Endothelial cell of umbilical vein (primary cell): ENCODE data around the gene RMND5B. TPM values are rescaled to one million over a fixed set of nuclear protein-coding genes. Genes with fewer than 3 reads are reported as not detected.

ENCODE experiments used
- BruUV-seq: library from RNA; stranded (reverse); fragments of 400-500 nt; replicated peaks from 2 replicates; lab custom pipeline; 2021; lab: Mats Ljungman, UMichigan
- CTCF ChIA-PET: fragments of 300-600, 350-600 bp; sonication (Branson Sonifier 250); formaldehyde crosslinking; loops from one replicate; lab custom pipeline; 2021; ENCODE audit warnings: antibody characterized with exemption, inconsistent platforms; lab: Charles Lee
- POLR2A ChIA-PET: fragments of 300-600, 350-600 bp; sonication (Branson Sonifier 250); formaldehyde crosslinking; loops from one replicate; lab custom pipeline; 2021; ENCODE audit warnings: antibody characterized with exemption, inconsistent platforms; lab: Charles Lee
- DNase-seq: peaks from one replicate; pipeline ENCODE4 v3.0.0-alpha.2; 2011; ENCODE audit warnings: low read depth, low spot score
- FAIRE-seq: peaks from 2 replicates; lab custom pipeline; 2011; peaks lifted over from hg19 to GRCh38; lab: Jason Lieb, UNC
- H2AFZ ChIP-seq: 2 replicates; pipeline ENCODE4 v1.6.0; 2012; ENCODE audit warnings: low read depth, low read length, control low read depth, inconsistent platforms
- H3K27ac ChIP-seq: 2 replicates; pipeline ENCODE4 v1.5.1; 2011; ENCODE audit warnings: low read depth, mild to moderate bottlenecking, control low read depth, low read length, moderate library complexity; ENCODE audit not compliant: insufficient read depth
- H3K27me3 ChIP-seq, 2 experiments: 2 replicates each; pipeline versions ENCODE4 v1.6.0 to v1.6.1; 2011; ENCODE audit warnings: low read length in 2 of 2, mixed read lengths in 1 of 2; ENCODE audit not compliant: control insufficient read depth in 2 of 2, insufficient read depth in 2 of 2
- H3K36me3 ChIP-seq, 2 experiments: 2 replicates in 1 of 2; 3 replicates in 1 of 2; pipeline ENCODE4 v1.5.1; 2011; ENCODE audit warnings: low read length in 2 of 2, mild to moderate bottlenecking in 1 of 2, moderate library complexity in 1 of 2; ENCODE audit not compliant: control insufficient read depth in 2 of 2, insufficient read depth in 2 of 2; ENCODE audit errors: extremely low read depth in 1 of 2
- H3K4me1 ChIP-seq: 3 replicates; pipeline ENCODE4 v1.5.1; 2011; ENCODE audit warnings: mild to moderate bottlenecking, low read length; ENCODE audit not compliant: control insufficient read depth, insufficient read depth; ENCODE audit errors: extremely low read depth
- H3K4me2 ChIP-seq: 2 replicates; pipeline ENCODE4 v1.6.1; 2011; ENCODE audit warnings: low read length, control low read depth, mixed read lengths; ENCODE audit not compliant: insufficient read depth
- H3K4me3 ChIP-seq, 3 experiments: fragments of 200-600 bp in 1 of 3; sonication (generic), shearing (Covaris generic) in 1 of 3; replicated peaks in 1 of 3; 2 replicates each; pipeline ENCODE4 v1.5.1; 2011 to 2016; ENCODE audit warnings: control low read depth in 3 of 3, low read length in 3 of 3, mild to moderate bottlenecking in 2 of 3, inconsistent platforms in 1 of 3, low read depth in 1 of 3, moderate library complexity in 1 of 3; ENCODE audit not compliant: insufficient read depth in 1 of 3
- H3K79me2 ChIP-seq: 2 replicates; pipeline ENCODE4 v1.6.0; 2012; ENCODE audit warnings: low read length, inconsistent platforms; ENCODE audit not compliant: control insufficient read depth, insufficient read depth
- H3K9ac ChIP-seq: replicated peaks from 2 replicates; pipeline ENCODE3; 2011; ENCODE audit warnings: low read length, control low read depth; ENCODE audit not compliant: insufficient read depth; ENCODE audit errors: extremely low read depth
- H3K9me1 ChIP-seq: replicated peaks from 3 replicates; pipeline ENCODE4 v1.6.0; 2011; ENCODE audit warnings: mild to moderate bottlenecking, low read length; ENCODE audit not compliant: control insufficient read depth, insufficient read depth; ENCODE audit errors: extremely low read depth
- H3K9me3 ChIP-seq: replicated peaks from 2 replicates; pipeline ENCODE4 v1.5.1; 2012; ENCODE audit warnings: low read length, inconsistent platforms; ENCODE audit not compliant: control insufficient read depth, insufficient read depth
- H4K20me1 ChIP-seq: replicated peaks from 2 replicates; pipeline ENCODE3; 2011; ENCODE audit warnings: mild to moderate bottlenecking, low read length; ENCODE audit not compliant: control insufficient read depth, insufficient read depth; ENCODE audit errors: extremely low read depth
- CTCF ChIP-seq, 2 donors: IDR thresholded peaks; 1 replicate in 1 of 2; 2 replicates in 1 of 2; pipeline ENCODE4 v1.5.1; 2011; ENCODE audit warnings: low read length in 2 of 2, mild to moderate bottlenecking in 2 of 2, moderate library complexity in 2 of 2, control low read depth in 1 of 2, inconsistent platforms in 1 of 2, low read depth in 1 of 2; ENCODE audit not compliant: insufficient read depth in 1 of 2; ENCODE audit errors: extremely low read depth in 1 of 2
- EZH2 ChIP-seq: IDR thresholded peaks from 2 replicates; pipeline ENCODE4 v1.6.1; 2012; ENCODE audit warnings: borderline replicate concordance, low read depth, mild to moderate bottlenecking, moderate library complexity, low read length, inconsistent platforms; ENCODE audit not compliant: severe bottlenecking
- FOS ChIP-seq: IDR thresholded peaks from 2 replicates; pipeline ENCODE4 v1.6.1; 2011; ENCODE audit warnings: mild to moderate bottlenecking, low read length, moderate library complexity, borderline replicate concordance; ENCODE audit not compliant: insufficient read depth
- GATA2 ChIP-seq: IDR thresholded peaks from 2 replicates; pipeline ENCODE4 v1.7.0; 2011; ENCODE audit warnings: low read depth, mild to moderate bottlenecking, moderate library complexity, mixed read lengths, low read length; ENCODE audit not compliant: insufficient read length, insufficient read depth
- JUN ChIP-seq: IDR thresholded peaks from 2 replicates; pipeline ENCODE4 v1.6.1; 2011; ENCODE audit warnings: borderline replicate concordance, low read depth; ENCODE audit not compliant: insufficient read length, insufficient read depth
- MAX ChIP-seq: IDR thresholded peaks from 2 replicates; pipeline ENCODE4 v1.6.1; 2011; ENCODE audit not compliant: insufficient read depth, insufficient read length
- MYC ChIP-seq: IDR thresholded peaks from one replicate; pipeline ENCODE4 v1.6.1; 2011; ENCODE audit warnings: mild to moderate bottlenecking, low read depth, low read length
- POLR2A ChIP-seq: IDR thresholded peaks from 2 replicates; pipeline ENCODE4 v1.6.1; 2012; ENCODE audit warnings: low read depth, mild to moderate bottlenecking, control low read depth, low read length
- POLR2AphosphoS5 ChIP-seq: IDR thresholded peaks from 2 replicates; pipeline ENCODE4 v1.6.1; 2012; ENCODE audit warnings: low read depth, mild to moderate bottlenecking, control low read depth, low read length, moderate library complexity; ENCODE audit not compliant: insufficient read depth
- dilution Hi-C: fragments of 300-500 bp; cut with MboI; formaldehyde crosslinking; loops from one replicate; pipeline ENCODE4 v1.15.0; 2019; ENCODE audit warnings: low sequenced_read_pairs; ENCODE audit not compliant: extremely low pct_ligation_motif_present
- intact Hi-C: fragments of 100-400 bp; cut with micrococcal nuclease; formaldehyde crosslinking; loops from one replicate; pipeline ENCODE4 v1.10.0; 2022
- polyA plus RNA-seq, 4 experiments: library from polyadenylated mRNA; depleted of rRNA in 3 of 4; stranded (reverse) in 3 of 4; unstranded in 1 of 4; fragments of >200 nt; gene quantifications; 2 replicates each; pipeline versions ENCODE4 v1.2.1 to v1.2.3, GENCODE V29; 2011 to 2012; ENCODE audit warnings: missing spikeins in 1 of 4
- total RNA-seq: library from RNA; stranded (reverse); gene quantifications from 2 replicates; pipeline ENCODE4 v1.2.3, GENCODE V29; 2021

Gene RMND5B
- total and polyA plus RNA-seq, 2 donors (not counting 3 experiments of a cell fraction or from before 2014, with no cell fraction given): 38.2 to 40.2 TPM

GRCh38 chr5:178107756-178108310, 23.0 kb upstream of the RMND5B start:
- BruUV-seq: no TSS peak
- Histone ChIP-seq H4K20me1 (no peaks in the 10 kb centered on the region), H3K4me3 (no peak overlapping the region), H3K9ac (no peak overlapping the region), H3K27me3 (no peaks in the 10 kb centered on the region), H3K36me3 (no peaks in the 10 kb centered on the region), H3K4me1 (no peaks in the 10 kb centered on the region), H3K79me2 (no peaks in the 10 kb centered on the region), H2AFZ (no peak overlapping the region), H3K4me2 (no peak overlapping the region), H3K9me1 (no peaks in the 10 kb centered on the region), H3K9me3 (no peaks in the 10 kb centered on the region), H3K27ac (no peak overlapping the region)
- intact Hi-C loops (no loop called here), dilution Hi-C loops (no loop called here)
- ChIA-PET CTCF (interaction anchor here (1.4 to 5.1 kb wide), 2 partner anchors 11 to 32 kb away, joined by 4 to 26 read pairs; no protein-coding TSS in a partner anchor), POLR2A (no interaction called here)
- no peak for TF ChIP-seq MAX
- no peak for TF ChIP-seq JUN
- TF ChIP-seq EZH2: no peak
- TF ChIP-seq POLR2A: no peak
- no peak for TF ChIP-seq GATA2
- TF ChIP-seq POLR2AphosphoS5: no peak
- no peak for TF ChIP-seq MYC
- TF ChIP-seq FOS: no peak
- no peak for TF ChIP-seq CTCF (IDR thresholded peaks at IDR 0.05; ENCODE audit: extremely low read depth in 1 of 2, insufficient read depth in 1 of 2, low read depth in 1 of 2, low read length in 2 of 2)
- FAIRE-seq (no peak), DNase-seq (no peak)
